ENCODE data around the gene EPB41L4A.
"Not testable (repeated sequence)": the region's sequence is repeated elsewhere in the genome, so short reads cannot be mapped to it uniquely, and the experiment has no call there.

EPB41L4A gene

GRCh38 chr5:112371067-112371466 lies 48.0 kb downstream of the EPB41L4A start:
- no peak overlapping the region for H3K27ac ChIP-seq
- TF ChIP-seq CTCF (IDR thresholded peaks at IDR 0.05): no peak
- TF ChIP-seq ZFX (IDR thresholded peaks at IDR 0.05; ENCODE audit: borderline replicate concordance): no peak

- TF ChIP-seq CTCF (IDR thresholded peaks at IDR 0.05) (peak; percentile 30; the same call in 1 of the 2 replicates), ZFX (IDR thresholded peaks at IDR 0.05; ENCODE audit: borderline replicate concordance) (no peak)
- no peak overlapping the region for H3K27ac ChIP-seq
Observed at GRCh38 chr5:112367400-112367799, 51.7 kb downstream of the EPB41L4A start.

GRCh38 chr5:112366987-112367386 lies 52.1 kb downstream of the EPB41L4A start:
- H3K27ac ChIP-seq: no peak overlapping the region
- no peak for TF ChIP-seq ZFX (IDR thresholded peaks at IDR 0.05; ENCODE audit: borderline replicate concordance)
- TF ChIP-seq CTCF (IDR thresholded peaks at IDR 0.05): peak; percentile 70

GRCh38 chr5:112360740-112361139 lies 58.3 kb downstream of the EPB41L4A start:
- not testable (repeated sequence) for H3K27ac ChIP-seq

- no peak overlapping the region for H3K27ac ChIP-seq
- TF ChIP-seq ZFX (IDR thresholded peaks at IDR 0.05; ENCODE audit: borderline replicate concordance): no peak
- TF ChIP-seq CTCF (IDR thresholded peaks at IDR 0.05): no peak
Observed at GRCh38 chr5:112356178-112356956, 62.7 kb downstream of the EPB41L4A start.

GRCh38 chr5:112355058-112355685 lies 63.9 kb downstream of the EPB41L4A start:
- no peak for TF ChIP-seq ZFX (IDR thresholded peaks at IDR 0.05; ENCODE audit: borderline replicate concordance)
- no peak overlapping the region for H3K27ac ChIP-seq

GRCh38 chr5:112353678-112354077 lies 65.4 kb downstream of the EPB41L4A start:
- TF ChIP-seq ZFX (IDR thresholded peaks at IDR 0.05; ENCODE audit: borderline replicate concordance): no peak
- no peak for TF ChIP-seq CTCF (IDR thresholded peaks at IDR 0.05)

GRCh38 chr5:112351225-112351624 lies 67.9 kb downstream of the EPB41L4A start:
- no peak overlapping the region for H3K27ac ChIP-seq
- TF ChIP-seq ZFX (IDR thresholded peaks at IDR 0.05; ENCODE audit: borderline replicate concordance): no peak
- no peak for TF ChIP-seq CTCF (IDR thresholded peaks at IDR 0.05)

More at GRCh38 chr5:112353678-112354077, 65.4 kb downstream of the EPB41L4A start:
- H3K27ac ChIP-seq: no peak overlapping the region
